PC-3 (cell line): Measurements from ENCODE around the gene CPLX1. TPM values are rescaled to one million over a fixed set of nuclear protein-coding genes. Genes with fewer than 3 reads are reported as not detected.

Experiments
- ATAC-seq: fragments of 200-7000 bp; cut with Tn5 transposase; 2 replicates; pipeline ENCODE4 v1.9.1; 2020; ENCODE audit warnings: mild to moderate bottlenecking, moderate library complexity
- BruUV-seq: library from RNA; stranded (reverse); fragments of 400-500 nt; replicated peaks from 2 replicates; lab custom pipeline; 2021; lab: Mats Ljungman, UMichigan
- CTCF ChIA-PET: fragments of 300-600 bp; sonication (Branson Sonifier 250); formaldehyde crosslinking; loops from one replicate; lab custom pipeline; 2022; ENCODE audit warnings: antibody characterized with exemption; lab: Charles Lee
- POLR2A ChIA-PET: fragments of 300-600 bp; sonication (Branson Sonifier 250); formaldehyde crosslinking; loops from one replicate; lab custom pipeline; 2022; ENCODE audit warnings: antibody characterized with exemption; ENCODE audit not compliant: unreplicated experiment; lab: Charles Lee
- DNase-seq: peaks from one replicate; pipeline ENCODE4 v3.0.0-alpha.2; 2015
- H2AFZ ChIP-seq: fragments of 300-600 bp; sonication (generic); 2 replicates; pipeline ENCODE4 v1.6.0; 2016; ENCODE audit warnings: antibody characterized with exemption, low read length
- H3F3A ChIP-seq: fragments of 300-600 bp; sonication (generic); one replicate; pipeline ENCODE4 v1.6.0; 2017; ENCODE audit warnings: antibody characterized with exemption, low read length, control low read depth, mild to moderate bottlenecking; ENCODE audit not compliant: unreplicated experiment
- H3K27ac ChIP-seq: fragments of 300-600 bp; sonication (generic); 2 replicates; pipeline ENCODE4 v1.5.1; 2016; ENCODE audit warnings: mild to moderate bottlenecking, low read length
- H3K27me3 ChIP-seq: fragments of 300-600 bp; sonication (generic); 2 replicates; pipeline ENCODE4 v1.6.1; 2016; ENCODE audit warnings: low read length, mixed read lengths
- H3K36me3 ChIP-seq: fragments of 300-600 bp; sonication (generic); 2 replicates; pipeline ENCODE4 v1.6.1; 2016; ENCODE audit warnings: low read depth, mixed run types, low read length, mixed read lengths
- H3K4me1 ChIP-seq: fragments of 300-600 bp; sonication (generic); 2 replicates; pipeline ENCODE4 v1.5.1; 2016; ENCODE audit warnings: low read length; ENCODE audit not compliant: insufficient read depth
- H3K4me2 ChIP-seq: fragments of 300-600 bp; sonication (generic); 2 replicates; pipeline ENCODE4 v1.6.0; 2016; ENCODE audit warnings: low read length
- H3K4me3 ChIP-seq: fragments of 300-600 bp; sonication (generic); 2 replicates; pipeline ENCODE4 v1.5.1; 2016; ENCODE audit warnings: mild to moderate bottlenecking, low read length, mixed read lengths
- H3K79me2 ChIP-seq: fragments of 300-600 bp; sonication (generic); 2 replicates; pipeline ENCODE4 v1.6.1; 2017; ENCODE audit warnings: low read length, mixed read lengths
- H3K9ac ChIP-seq: fragments of 300-600 bp; sonication (generic); 2 replicates; pipeline ENCODE4 v1.6.0; 2016; ENCODE audit warnings: mild to moderate bottlenecking, low read length
- H3K9me2 ChIP-seq: fragments of 300-600 bp; sonication (generic); replicated peaks from 2 replicates; pipeline ENCODE4 v1.6.1; 2016; ENCODE audit warnings: mixed run types, low read length, mixed read lengths
- H3K9me3 ChIP-seq: fragments of 300-600 bp; sonication (generic); 2 replicates; pipeline ENCODE4 v1.6.1; 2016; ENCODE audit warnings: low read length, mixed read lengths
- H4K20me1 ChIP-seq: fragments of 300-600 bp; sonication (generic); 2 replicates; pipeline ENCODE4 v1.6.1; 2016; ENCODE audit warnings: low read length, mixed read lengths
- CTCF ChIP-seq: fragments of 300-600 bp; sonication (generic); conservative IDR thresholded peaks from 2 replicates; pipeline ENCODE4 v1.5.1; 2017; ENCODE audit warnings: antibody characterized with exemption, low read depth, mild to moderate bottlenecking, low read length
- EZH2 ChIP-seq: fragments of 300-600 bp; sonication (generic); IDR thresholded peaks from one replicate; pipeline ENCODE4 v1.6.1; 2017; ENCODE audit warnings: antibody characterized with exemption, mild to moderate bottlenecking, low read length; ENCODE audit not compliant: unreplicated experiment
- EZH2phosphoT487 ChIP-seq: fragments of 300-600 bp; sonication (generic); IDR thresholded peaks from 2 replicates; pipeline ENCODE4 v1.6.1; 2018; ENCODE audit warnings: mild to moderate bottlenecking, antibody characterized with exemption, low read length, borderline replicate concordance
- intact Hi-C: fragments of 100-400 bp; cut with micrococcal nuclease; formaldehyde crosslinking; loops from 2 replicates; pipeline ENCODE4 v1.9.0; 2023
- total RNA-seq: library from RNA; depleted of rRNA; stranded (reverse); fragments of >200 nt; gene quantifications from 2 replicates; pipeline ENCODE4 v1.2.3, GENCODE V29; 2014

Gene CPLX1
- total RNA-seq, 1 experiment from 2014 or later: 0.87 TPM

DNA sequence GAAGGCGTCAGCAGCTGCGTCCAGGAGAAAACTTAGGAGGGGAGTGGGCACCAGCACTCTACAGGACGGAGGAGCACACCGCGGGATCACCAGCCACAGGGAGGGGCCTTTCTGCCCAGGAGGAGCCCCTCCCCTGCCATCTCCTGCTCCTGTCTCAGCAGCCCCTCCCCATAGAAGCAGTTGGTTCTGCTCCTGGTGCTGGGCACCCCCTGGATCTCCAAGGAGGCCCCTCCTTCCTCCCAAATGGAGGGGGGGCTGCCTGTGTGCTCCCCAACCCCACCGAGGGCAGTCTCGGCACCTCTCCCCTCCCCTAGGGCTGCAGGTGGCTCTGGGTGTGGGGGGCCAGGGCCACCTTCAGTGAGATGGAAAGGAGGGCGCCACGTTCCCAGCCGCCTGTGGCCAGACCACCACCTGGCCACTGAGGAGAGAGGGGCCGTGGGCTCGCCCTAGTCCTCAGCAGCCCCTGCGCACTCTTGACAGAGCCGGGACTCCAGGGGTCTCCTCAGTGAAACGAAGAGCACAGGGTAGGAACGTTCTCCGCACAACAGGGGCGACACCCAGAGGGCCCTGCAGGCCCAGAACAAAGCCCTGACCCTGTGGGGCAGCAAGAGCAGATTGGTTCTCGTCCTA is 37.8 kb downstream of the CPLX1 start:
- no peak for DNase-seq
- ChIA-PET CTCF (no interaction called here), POLR2A (no interaction called here)
- no peak for ATAC-seq
- no peak overlapping the region for H3K9ac ChIP-seq
- no peak for TF ChIP-seq EZH2
- no peak for TF ChIP-seq EZH2phosphoT487
- no peak for TF ChIP-seq CTCF
- no peaks in the 10 kb centered on the region for H3K9me3 ChIP-seq
- H4K20me1 ChIP-seq: no peaks in the 10 kb centered on the region
- no peaks in the 10 kb centered on the region for H3K27me3 ChIP-seq
- H3K4me3 ChIP-seq: no peak overlapping the region
- no peaks in the 10 kb centered on the region for H3K9me2 ChIP-seq
- H2AFZ ChIP-seq: no peak overlapping the region
- BruUV-seq: no TSS peak
- H3K36me3 ChIP-seq: no peaks in the 10 kb centered on the region
- intact Hi-C loops: no loop called here
- H3K4me2 ChIP-seq: no peak overlapping the region
- no peak overlapping the region for H3K27ac ChIP-seq
- H3K4me1 ChIP-seq: peaks cover 4% of the 10 kb centered on the region; the same call in 1 of the 2 replicates
- H3F3A ChIP-seq: no peaks in the 10 kb centered on the region
- no peaks in the 10 kb centered on the region for H3K79me2 ChIP-seq

- peaks cover 8% of the 10 kb centered on the region for H3K4me1 ChIP-seq
- H4K20me1 ChIP-seq: no peaks in the 10 kb centered on the region
- H2AFZ ChIP-seq: no peak overlapping the region
- H3K4me2 ChIP-seq: no peak overlapping the region
- no TSS peak for BruUV-seq
- DNase-seq (no peak), ATAC-seq (no peak)
- ChIA-PET CTCF (no interaction called here), POLR2A (no interaction called here)
- no peaks in the 10 kb centered on the region for H3K9me2 ChIP-seq
- no peaks in the 10 kb centered on the region for H3K79me2 ChIP-seq
- H3K9me3 ChIP-seq: no peaks in the 10 kb centered on the region
- H3K27ac ChIP-seq: no peak overlapping the region
- no peaks in the 10 kb centered on the region for H3K36me3 ChIP-seq
- H3K4me3 ChIP-seq: no peak overlapping the region
- H3F3A ChIP-seq: no peaks in the 10 kb centered on the region
- no peaks in the 10 kb centered on the region for H3K27me3 ChIP-seq
- H3K9ac ChIP-seq: no peak overlapping the region
- intact Hi-C loops: no loop called here
- TF ChIP-seq EZH2: no peak
- TF ChIP-seq EZH2phosphoT487: no peak
- TF ChIP-seq CTCF: no peak
These were observed 38.4 kb downstream of the CPLX1 start for GRCh38 chr4:787561-787981.

DNA sequence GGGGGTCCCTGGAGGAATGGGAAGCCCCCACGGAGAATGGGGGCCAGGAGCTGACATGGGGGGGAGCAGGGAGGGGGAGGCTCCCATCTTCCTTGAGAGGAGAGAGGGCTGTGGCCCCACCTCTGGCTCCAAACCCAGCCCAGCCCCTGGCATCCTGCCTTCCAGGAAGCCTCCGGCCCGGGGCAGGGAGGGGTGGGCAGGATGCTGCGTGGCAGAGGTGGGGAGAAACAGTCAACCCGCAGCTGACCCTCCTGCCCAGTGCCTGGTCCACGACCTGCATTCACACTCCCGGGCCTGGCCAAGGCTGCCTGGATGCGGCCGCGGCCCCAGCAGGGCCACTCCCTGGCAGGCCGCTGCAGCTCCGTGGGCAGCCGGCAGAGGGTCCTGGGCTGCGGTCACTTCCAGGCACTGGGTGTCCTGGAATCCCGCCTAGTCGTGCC is 39.0 kb downstream of the CPLX1 start:
- CTCF ChIA-PET: no interaction called here
- H3K27ac ChIP-seq: no peak overlapping the region

More for the DNA sequence above, 39.0 kb downstream of the CPLX1 start:
- Histone ChIP-seq H3K4me3 (no peak overlapping the region), H4K20me1 (no peaks in the 10 kb centered on the region), H3K36me3 (no peaks in the 10 kb centered on the region), H3K79me2 (no peaks in the 10 kb centered on the region), H3K4me1 (peaks cover 13% of the 10 kb centered on the region), H3K9me2 (no peaks in the 10 kb centered on the region), H3K9me3 (no peaks in the 10 kb centered on the region), H3K27me3 (no peaks in the 10 kb centered on the region), H2AFZ (no peak overlapping the region), H3K9ac (no peak overlapping the region), H3K4me2 (no peak overlapping the region), H3F3A (no peaks in the 10 kb centered on the region)
- ATAC-seq: no peak
- TF ChIP-seq CTCF (no peak), EZH2 (no peak), EZH2phosphoT487 (no peak)
- BruUV-seq: no TSS peak
- DNase-seq: no peak
- intact Hi-C loops: no loop called here
- POLR2A ChIA-PET: no interaction called here
